Activated CD4-positive, alpha-beta T cell treated with anti-CD3 and anti-CD28 coated beads for 1 hour (primary cell): Measurements from ENCODE around the gene SPACA5.
"Not testable (repeated sequence)": the region's sequence is repeated elsewhere in the genome, so short reads cannot be mapped to it uniquely, and the experiment has no call there.

Experiments used
- DNase-seq: peaks from one replicate; pipeline ENCODE4 v3.0.0-alpha.2; 2020

Gene SPACA5

DNA sequence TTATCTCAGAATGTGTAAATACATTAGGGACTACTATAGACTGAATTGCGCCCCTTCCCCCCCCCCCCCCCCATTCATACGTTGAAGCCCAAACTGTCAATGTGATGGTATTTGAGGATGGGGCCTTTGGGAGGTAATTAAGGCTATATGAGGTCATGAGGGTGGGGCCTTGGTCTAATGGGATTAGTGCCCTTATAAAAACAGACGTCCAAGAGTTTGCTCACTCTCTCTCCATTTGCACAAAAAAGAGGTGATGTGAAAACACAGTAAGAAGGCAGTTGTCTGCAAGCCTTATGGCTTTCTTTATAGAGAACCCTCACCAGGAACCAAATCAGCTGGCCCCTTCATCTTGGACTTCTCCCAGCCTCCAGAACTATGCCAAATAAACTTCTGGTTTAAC lies 15.3 kb downstream of the SPACA5 start:
- DNase-seq = no peak

DNA sequence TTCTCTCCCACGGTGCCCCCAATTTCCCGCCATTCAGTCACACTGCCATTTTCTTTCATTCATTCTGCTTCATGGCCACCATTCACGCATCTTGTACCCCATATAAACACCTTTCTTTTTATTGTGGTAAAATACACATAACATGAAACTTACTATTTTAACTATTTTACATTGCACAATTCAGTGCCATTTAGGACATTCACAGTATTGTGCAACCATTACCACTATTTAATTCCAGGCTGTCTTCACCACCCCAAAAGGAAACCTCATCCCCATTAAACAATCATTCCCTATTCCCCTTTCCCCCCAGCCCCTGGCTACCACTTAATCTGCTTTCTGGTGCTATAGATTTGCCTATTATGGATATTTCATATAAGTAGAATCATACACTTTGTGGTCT lies 15.9 kb downstream of the SPACA5 start:
- no peak for DNase-seq

DNA sequence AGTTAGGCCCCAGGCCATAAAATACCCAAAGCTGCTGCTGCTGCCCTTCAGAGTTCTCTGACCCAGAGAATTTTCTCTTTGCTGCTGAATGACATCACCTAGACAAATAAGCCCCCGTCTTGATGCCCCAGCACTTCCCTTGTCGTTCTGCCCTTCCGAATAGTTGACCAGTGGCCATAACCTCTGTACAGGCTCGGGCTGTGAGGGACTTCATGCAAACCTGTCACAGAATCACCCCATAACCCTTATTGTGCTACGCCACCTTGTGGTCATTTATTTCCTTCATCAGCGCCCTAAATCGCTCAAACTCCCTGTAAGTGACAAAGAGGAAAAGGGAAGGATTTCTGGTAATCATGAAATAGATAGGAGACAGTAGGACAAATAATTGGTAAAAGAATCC lies 18.8 kb downstream of the SPACA5 start:
- DNase-seq = no peak

DNA sequence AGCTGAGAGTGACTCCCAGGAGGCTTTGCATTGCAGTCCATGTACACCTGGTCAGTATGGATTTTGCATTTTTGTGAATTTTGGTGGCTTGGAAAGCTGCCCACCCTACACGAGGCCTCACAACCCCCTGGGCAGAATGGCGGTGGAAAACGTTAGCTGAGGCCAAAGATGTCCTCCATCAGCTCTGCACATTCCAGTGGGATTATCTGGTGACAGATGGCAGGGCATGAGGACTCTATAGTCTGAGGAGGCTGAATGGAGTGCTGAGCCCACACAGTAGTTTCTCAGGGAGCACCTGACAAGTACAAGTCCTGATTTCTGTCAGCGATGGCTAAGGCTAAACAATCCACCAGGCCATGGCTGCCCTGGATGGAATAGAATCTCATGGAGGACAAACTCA lies 20.8 kb downstream of the SPACA5 start:
- not testable (repeated sequence) for DNase-seq

DNA sequence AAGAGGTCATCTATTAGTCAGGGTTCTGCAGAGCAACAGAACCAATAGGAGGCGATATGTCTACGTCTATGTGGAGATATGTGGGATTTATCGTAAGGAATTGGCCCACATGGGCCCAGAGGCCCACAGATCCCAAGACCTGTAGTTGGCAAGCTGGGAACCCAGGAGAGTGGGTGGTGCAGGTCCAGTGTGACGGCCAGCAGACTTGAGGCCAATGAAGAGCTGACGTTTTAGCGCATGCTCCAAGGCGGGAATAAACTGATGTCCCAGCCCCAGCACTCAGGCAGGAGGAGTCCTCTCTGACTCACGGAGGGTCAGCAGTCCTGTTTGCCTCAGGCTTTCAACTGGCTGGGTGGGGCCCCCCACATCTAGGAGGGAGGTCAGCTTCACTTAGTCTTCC lies 21.3 kb downstream of the SPACA5 start:
- DNase-seq = no peak

DNA sequence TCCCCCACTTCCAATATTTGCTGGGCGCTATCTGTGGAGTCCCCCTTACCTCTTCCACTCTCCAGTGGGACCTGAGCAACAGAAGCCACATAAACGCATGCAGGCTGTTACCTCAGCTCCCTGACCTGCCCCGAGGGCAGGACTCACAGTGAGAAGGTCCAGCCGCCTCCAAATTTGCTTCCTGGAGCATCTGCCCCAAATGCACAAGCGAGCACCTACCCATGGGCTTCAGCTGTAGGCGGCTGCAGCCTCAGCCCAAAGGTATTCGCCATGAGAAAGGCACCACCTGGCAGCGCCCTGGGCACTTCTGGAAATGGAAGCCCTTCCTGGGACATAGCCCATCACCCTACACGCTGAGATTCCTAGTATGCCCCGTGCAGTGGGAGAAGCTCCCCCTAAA lies 23.4 kb downstream of the SPACA5 start:
- no peak for DNase-seq

DNA sequence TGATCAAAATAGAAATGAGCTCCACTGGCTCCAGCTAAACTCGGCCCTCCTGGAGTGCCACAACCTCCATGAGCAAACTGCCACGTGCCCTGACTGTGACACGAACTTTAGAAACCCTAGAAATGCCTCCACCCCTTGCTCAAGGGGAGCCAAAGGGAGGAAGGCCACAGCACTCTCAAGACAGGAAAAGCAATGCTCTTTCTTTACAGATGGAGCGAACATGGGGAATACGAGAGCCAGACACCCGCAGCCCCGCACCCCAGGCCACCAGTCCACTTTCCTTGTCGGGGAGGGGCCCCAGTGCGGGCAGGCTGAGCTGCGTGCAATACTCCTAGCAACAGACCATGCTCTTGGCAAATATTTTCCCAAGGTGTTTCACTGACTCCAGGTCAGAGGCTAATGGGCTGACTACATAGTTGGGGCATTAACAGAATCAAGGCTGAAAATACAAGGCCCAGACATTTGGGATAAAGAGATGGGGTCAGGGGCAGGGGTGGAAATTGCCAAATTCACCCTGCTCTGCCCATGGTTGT lies 23.9 kb downstream of the SPACA5 start:
- DNase-seq = not testable (repeated sequence)

DNA sequence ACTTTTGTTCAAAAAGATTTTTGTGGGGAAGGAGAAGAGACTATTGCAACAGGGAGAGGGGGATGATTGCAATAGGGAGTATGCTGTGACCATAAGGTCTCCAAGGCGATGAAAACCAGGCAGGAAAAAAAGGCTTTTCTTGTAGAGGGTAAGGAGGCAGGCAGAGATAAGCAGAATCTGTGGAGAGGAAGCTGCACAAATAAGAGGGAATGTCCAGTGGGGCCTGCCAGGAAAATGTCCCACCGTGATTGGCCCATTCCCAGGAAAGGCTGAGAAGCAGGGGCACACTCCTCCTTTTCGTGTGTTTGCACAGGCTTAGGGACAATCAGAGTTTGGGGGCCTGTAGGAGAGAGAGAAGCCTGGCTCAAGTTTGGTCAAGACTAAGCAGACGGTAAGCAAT lies 29.1 kb downstream of the SPACA5 start:
- no peak for DNase-seq

DNA sequence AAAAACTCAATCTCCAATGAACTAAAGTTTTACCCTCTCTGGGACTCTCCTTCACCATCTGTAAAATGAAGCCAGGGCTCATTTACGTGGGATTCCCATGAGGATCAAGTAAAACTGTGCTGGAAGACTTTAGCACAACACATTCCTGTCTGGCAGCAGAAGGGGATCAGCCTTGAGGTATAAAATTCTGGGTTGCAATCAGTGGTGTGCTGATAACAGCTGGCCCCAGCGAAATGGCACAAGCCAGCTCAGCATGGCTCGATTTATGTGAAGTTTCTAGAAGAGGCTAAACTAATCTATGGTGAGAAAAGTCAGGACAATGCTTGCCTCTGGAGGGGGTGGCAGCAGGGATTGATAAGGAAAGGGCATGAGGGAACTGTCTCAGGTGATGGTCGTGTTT lies 36.3 kb downstream of the SPACA5 start:
- no peak for DNase-seq

DNA sequence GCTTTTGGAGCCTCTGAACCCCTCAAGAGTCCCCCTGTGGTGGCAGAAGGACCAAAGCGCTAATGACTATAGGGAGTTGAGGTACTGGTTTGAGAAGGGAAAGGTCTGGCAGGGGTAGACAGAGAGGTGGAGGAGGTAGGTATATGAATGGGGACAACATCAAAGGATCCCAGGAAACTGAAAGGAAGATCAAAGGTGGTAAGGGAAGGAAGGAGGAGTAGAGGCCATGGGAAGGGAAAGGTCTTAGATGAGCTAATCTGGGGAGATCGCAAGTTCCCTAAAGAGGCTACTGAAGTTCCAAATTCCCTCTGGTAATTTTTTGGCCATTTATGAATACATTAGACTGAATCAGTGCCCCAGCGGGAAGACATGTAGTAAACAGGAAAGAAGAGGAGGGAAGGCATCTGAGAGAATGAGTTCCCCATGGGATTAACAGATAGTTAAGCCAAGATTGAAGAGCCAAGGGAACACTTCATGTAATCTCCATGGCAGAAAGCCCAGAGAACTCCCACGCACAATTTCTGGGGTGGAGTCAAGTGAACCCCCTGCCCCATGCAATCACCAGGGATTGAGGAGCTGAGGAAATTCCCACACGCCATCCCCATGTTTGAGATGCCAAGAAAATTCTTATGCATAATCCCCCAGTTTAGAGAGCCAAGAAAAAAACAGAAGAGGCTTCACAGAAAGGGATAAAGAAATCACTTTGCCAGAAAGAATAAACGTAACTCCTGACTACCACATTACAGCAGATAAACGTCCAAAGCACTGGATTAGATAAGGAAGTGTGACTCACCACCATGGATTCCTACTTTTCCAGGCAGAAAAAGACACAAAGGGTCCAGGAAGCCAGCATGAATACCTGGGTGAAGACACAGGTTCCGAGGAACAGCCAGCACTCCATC lies 38.9 kb downstream of the SPACA5 start:
- DNase-seq = no peak

DNA sequence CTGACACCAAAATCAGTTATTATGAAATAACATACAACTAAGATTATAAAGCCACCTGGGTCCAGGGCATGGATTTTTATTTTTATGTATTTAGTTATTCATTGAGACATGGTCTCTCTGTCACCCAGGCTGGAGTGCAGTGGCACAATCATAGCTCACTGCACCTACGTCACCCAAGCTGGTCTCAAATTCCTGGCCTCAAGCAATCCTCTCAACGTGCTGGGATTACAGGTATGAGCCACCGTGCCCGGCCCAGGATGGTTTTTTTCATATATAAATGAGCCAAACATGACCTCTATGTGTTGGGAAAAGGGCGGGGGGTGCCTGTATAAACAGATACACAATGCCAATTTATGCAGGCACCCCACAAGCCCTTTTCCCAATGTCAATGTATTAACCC lies 40.1 kb downstream of the SPACA5 start:
- no peak for DNase-seq

DNA sequence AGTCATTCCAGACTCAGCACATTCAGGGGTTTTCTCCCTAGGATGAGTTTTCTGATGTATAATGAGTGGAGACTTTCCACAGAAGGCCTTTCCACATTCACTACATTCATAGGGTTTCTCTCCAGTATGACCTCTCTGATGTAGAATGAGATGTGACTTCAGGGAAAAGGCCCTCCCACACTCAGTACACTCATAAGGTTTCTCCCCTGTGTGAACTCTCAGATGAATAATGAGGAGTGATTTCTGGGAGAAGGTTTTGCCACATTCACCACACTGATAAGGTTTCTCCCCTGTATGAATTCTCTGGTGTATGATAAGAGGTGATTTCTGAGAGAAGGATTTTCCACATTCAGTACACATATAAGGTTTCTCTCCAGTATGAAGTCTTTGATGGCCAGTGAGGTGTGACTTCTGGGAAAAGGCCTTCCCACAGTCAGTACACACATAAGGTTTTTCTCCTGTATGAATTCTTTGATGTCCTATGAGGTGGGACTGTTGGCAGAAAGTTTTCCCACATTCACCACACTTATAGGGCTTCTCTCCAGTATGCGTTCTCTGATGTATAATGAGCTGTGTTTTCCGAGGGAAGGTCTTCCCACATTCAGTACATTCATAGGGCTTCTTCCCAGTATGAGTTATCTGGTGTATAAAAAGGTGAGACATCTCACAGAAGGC lies 52.0 kb downstream of the SPACA5 start:
- DNase-seq = no peak

DNA sequence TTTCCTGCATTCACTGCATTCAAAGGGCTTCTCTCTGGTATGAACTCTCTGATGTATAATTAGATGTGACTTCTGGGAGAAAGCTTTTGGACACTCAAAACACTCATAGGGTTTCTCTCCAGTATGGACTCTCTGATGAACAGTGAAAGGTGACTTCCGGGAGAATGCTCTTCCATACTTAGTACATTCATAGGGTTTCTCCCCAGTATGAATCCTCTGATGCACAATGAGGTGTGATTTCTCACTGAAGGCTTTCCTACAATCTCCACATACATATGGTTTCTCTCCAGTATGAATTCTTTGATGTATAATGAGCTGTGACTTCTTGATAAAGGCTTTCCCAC lies 52.5 kb downstream of the SPACA5 start:
- no peak for DNase-seq
